Measurements from ENCODE around the gene GPR26. TPM values are rescaled to one million over a fixed set of nuclear protein-coding genes. Genes with fewer than 3 reads are reported as not detected.

GPR26 gene
- total RNA-seq, 6 experiments from 2014 or later, result not detected

DNA sequence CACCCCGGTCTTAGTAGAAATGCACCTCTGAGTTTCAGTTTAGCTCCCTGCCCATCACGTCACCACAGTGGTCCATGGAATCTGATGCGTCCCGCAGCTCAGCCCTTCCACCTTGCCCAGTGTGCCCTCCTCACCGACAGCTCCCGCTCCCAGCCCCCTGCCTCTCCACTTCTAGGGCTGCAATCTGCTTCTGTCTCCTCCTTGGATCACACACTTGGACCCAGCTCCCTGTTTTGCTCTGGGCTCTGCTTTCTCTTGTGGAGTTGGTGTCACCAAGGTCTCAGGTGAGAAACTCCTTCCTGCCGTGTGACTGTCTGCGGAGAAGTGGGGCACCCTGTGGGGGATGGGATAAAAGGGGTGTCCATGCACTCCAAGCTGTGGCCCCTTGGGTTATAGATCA lies 37.9 kb downstream of the GPR26 start:
- Histone ChIP-seq H3K27me3 (no peaks in the 10 kb centered on the region), H3K4me1 (no peaks in the 10 kb centered on the region), H3K4me3 (no peak overlapping the region), H3K27ac (no peak overlapping the region), H3K9me3 (no peaks in the 10 kb centered on the region), H3K36me3 (no peaks in the 10 kb centered on the region)
- 33% methylated on average over 1 of the region's 8 CpGs for WGBS (ENCODE audit: insufficient coverage, low coverage, low lambda C conversion rate, missing lambda C conversion rate)
- DNase-seq (no peak), ATAC-seq (no peak)
- intact Hi-C loops (cut with DNase I), result no loop called here
- TF ChIP-seq, protein P1, sequence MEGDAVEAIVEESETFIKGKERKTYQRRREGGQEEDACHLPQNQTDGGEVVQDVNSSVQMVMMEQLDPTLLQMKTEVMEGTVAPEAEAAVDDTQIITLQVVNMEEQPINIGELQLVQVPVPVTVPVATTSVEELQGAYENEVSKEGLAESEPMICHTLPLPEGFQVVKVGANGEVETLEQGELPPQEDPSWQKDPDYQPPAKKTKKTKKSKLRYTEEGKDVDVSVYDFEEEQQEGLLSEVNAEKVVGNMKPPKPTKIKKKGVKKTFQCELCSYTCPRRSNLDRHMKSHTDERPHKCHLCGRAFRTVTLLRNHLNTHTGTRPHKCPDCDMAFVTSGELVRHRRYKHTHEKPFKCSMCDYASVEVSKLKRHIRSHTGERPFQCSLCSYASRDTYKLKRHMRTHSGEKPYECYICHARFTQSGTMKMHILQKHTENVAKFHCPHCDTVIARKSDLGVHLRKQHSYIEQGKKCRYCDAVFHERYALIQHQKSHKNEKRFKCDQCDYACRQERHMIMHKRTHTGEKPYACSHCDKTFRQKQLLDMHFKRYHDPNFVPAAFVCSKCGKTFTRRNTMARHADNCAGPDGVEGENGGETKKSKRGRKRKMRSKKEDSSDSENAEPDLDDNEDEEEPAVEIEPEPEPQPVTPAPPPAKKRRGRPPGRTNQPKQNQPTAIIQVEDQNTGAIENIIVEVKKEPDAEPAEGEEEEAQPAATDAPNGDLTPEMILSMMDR (IDR thresholded peaks at IDR 0.05), result no peak
- TF ChIP-seq POLR2A (IDR thresholded peaks at IDR 0.05), result no peak

GRCh38 chr10:123704812-123705211 lies 38.7 kb downstream of the GPR26 start:
- intact Hi-C loops (cut with DNase I), result no loop called here
- H3K4me3 ChIP-seq, result no peak overlapping the region
- H3K36me3 ChIP-seq, result no peaks in the 10 kb centered on the region
- no peaks in the 10 kb centered on the region for H3K4me1 ChIP-seq
- H3K27ac ChIP-seq, result no peak overlapping the region
- TF ChIP-seq, protein P1 (IDR thresholded peaks at IDR 0.05), result no peak
- TF ChIP-seq POLR2A (IDR thresholded peaks at IDR 0.05), result no peak
- no peaks in the 10 kb centered on the region for H3K9me3 ChIP-seq
- ATAC-seq, result no peak
- H3K27me3 ChIP-seq, result no peaks in the 10 kb centered on the region
- 17% methylated on average over 3 of the region's 6 CpGs for WGBS (ENCODE audit: insufficient coverage, low coverage, low lambda C conversion rate, missing lambda C conversion rate)
- no peak for DNase-seq

DNA sequence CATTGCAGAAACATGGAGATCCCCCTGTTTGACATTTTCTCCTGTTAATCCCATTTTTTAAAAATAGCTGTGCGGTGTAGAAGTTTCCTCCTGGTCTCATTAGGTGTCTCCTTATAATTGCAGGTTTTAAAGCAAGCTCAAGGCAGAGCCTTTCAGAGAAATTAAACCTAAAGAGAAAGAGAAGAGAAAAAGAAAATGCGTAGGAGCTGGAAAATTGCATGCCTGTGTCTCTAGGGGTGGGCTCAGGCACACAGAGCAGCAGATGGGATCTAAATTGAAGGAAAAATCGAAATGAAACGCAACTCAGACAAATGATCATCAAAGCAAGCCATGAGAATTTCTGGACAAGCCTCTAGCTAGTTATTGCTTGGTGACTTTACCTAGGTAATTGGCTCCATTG lies 40.1 kb downstream of the GPR26 start:
- Histone ChIP-seq H3K4me1 (no peaks in the 10 kb centered on the region), H3K9me3 (no peaks in the 10 kb centered on the region), H3K27me3 (no peaks in the 10 kb centered on the region), H3K36me3 (no peaks in the 10 kb centered on the region), H3K27ac (no peak overlapping the region), H3K4me3 (no peak overlapping the region)
- TF ChIP-seq, protein P1 (IDR thresholded peaks at IDR 0.05), result no peak
- TF ChIP-seq POLR2A (IDR thresholded peaks at IDR 0.05), result no peak
- intact Hi-C loops (cut with DNase I), result no loop called here
- ATAC-seq (no peak), DNase-seq (no peak)
- WGBS (ENCODE audit: insufficient coverage, low coverage, low lambda C conversion rate, missing lambda C conversion rate), result 29% methylated on average over 4 of the region's 4 CpGs

- Histone ChIP-seq H3K4me1 (no peaks in the 10 kb centered on the region), H3K27ac (no peak overlapping the region), H3K27me3 (no peaks in the 10 kb centered on the region), H3K9me3 (no peaks in the 10 kb centered on the region), H3K36me3 (no peaks in the 10 kb centered on the region), H3K4me3 (no peak overlapping the region)
- intact Hi-C loops (cut with DNase I), result no loop called here
- 60% methylated on average over 2 of the region's 2 CpGs for WGBS (ENCODE audit: insufficient coverage, low coverage, low lambda C conversion rate, missing lambda C conversion rate)
- no peak for TF ChIP-seq POLR2A (IDR thresholded peaks at IDR 0.05)
- TF ChIP-seq, protein P1 (IDR thresholded peaks at IDR 0.05), result no peak
- ATAC-seq (no peak), DNase-seq (no peak)
Observed at GRCh38 chr10:123715546-123715945, 49.4 kb downstream of the GPR26 start.

- no peak overlapping the region for H3K4me3 ChIP-seq
- ATAC-seq, result no peak
- no peaks in the 10 kb centered on the region for H3K9me3 ChIP-seq
- no peak overlapping the region for H3K27ac ChIP-seq
- no peaks in the 10 kb centered on the region for H3K4me1 ChIP-seq
- 82% methylated on average over 4 of the region's 4 CpGs for WGBS (ENCODE audit: insufficient coverage, low coverage, low lambda C conversion rate, missing lambda C conversion rate)
- no peaks in the 10 kb centered on the region for H3K36me3 ChIP-seq
- DNase-seq, result no peak
- no peaks in the 10 kb centered on the region for H3K27me3 ChIP-seq
- intact Hi-C loops (cut with DNase I), result no loop called here
- TF ChIP-seq, protein P1 (IDR thresholded peaks at IDR 0.05), result no peak
- TF ChIP-seq POLR2A (IDR thresholded peaks at IDR 0.05), result no peak
Observed at GRCh38 chr10:123717336-123717735, 51.2 kb downstream of the GPR26 start.
